Suppressor macrophage treated with lipopolysaccharide for 1 hour (primary cell): ENCODE results near the gene SH3RF3.
"Not testable (repeated sequence)": the region's sequence is repeated elsewhere in the genome, so short reads cannot be mapped to it uniquely, and the experiment has no call there.

Experiments
- DNase-seq, 3 donors: peaks; one replicate each; pipeline ENCODE4 v3.0.0-alpha.2; 2020 to 2022

Gene SH3RF3

GRCh38 chr2:109128616-109129355 lies at the start of gene SH3RF3:
Gene SH3RF3, plus strand, starts transcription at chr2:109129205.
- peak; percentile 63 to 79 (median 66) for DNase-seq

GRCh38 chr2:109079590-109079989 lies 49.4 kb upstream of the SH3RF3 start:
- DNase-seq = no peak

- no peak for DNase-seq
Observed at GRCh38 chr2:109080109-109080508, 48.9 kb upstream of the SH3RF3 start.

- DNase-seq = no peak
Observed at GRCh38 chr2:109080757-109081156, 48.2 kb upstream of the SH3RF3 start.

- no peak for DNase-seq
Observed at GRCh38 chr2:109081374-109081773, 47.6 kb upstream of the SH3RF3 start.

GRCh38 chr2:109083771-109084170 lies 45.2 kb upstream of the SH3RF3 start:
- no peak for DNase-seq

- no peak for DNase-seq
Observed at GRCh38 chr2:109084341-109084740, 44.7 kb upstream of the SH3RF3 start.

GRCh38 chr2:109085912-109086742 lies 42.9 kb upstream of the SH3RF3 start:
- DNase-seq = no peak

GRCh38 chr2:109086743-109087020 lies 42.3 kb upstream of the SH3RF3 start:
- DNase-seq = no peak

- no peak for DNase-seq
Observed at GRCh38 chr2:109087055-109087663, 41.8 kb upstream of the SH3RF3 start.

- no peak for DNase-seq
Observed at GRCh38 chr2:109089602-109090300, 39.3 kb upstream of the SH3RF3 start.

GRCh38 chr2:109091526-109091925 lies 37.5 kb upstream of the SH3RF3 start:
- DNase-seq = no peak

GRCh38 chr2:109094144-109094543 lies 34.9 kb upstream of the SH3RF3 start:
- DNase-seq = no peak

GRCh38 chr2:109098251-109098920 lies 30.6 kb upstream of the SH3RF3 start:
- no peak for DNase-seq

- DNase-seq = no peak
Observed at GRCh38 chr2:109098921-109099273, 30.1 kb upstream of the SH3RF3 start.

GRCh38 chr2:109102588-109103233 lies 26.3 kb upstream of the SH3RF3 start:
- no peak for DNase-seq

GRCh38 chr2:109105113-109105512 lies 23.9 kb upstream of the SH3RF3 start:
- no peak for DNase-seq

- DNase-seq = no peak
Observed at GRCh38 chr2:109108740-109109139, 20.3 kb upstream of the SH3RF3 start.

GRCh38 chr2:109109342-109109741 lies 19.7 kb upstream of the SH3RF3 start:
- DNase-seq = no peak

GRCh38 chr2:109110170-109110569 lies 18.8 kb upstream of the SH3RF3 start:
- DNase-seq = no peak

- DNase-seq = not testable (repeated sequence)
Observed at GRCh38 chr2:109117181-109117580, 11.8 kb upstream of the SH3RF3 start.

GRCh38 chr2:109117780-109118179 lies 11.2 kb upstream of the SH3RF3 start:
- DNase-seq = no peak
